ENCODE data around the gene PLP1. TPM values are rescaled to one million over a fixed set of nuclear protein-coding genes. Genes with fewer than 3 reads are reported as not detected.
"Not testable (repeated sequence)": the region's sequence is repeated elsewhere in the genome, so short reads cannot be mapped to it uniquely, and the experiment has no call there.

PLP1 gene
- total RNA-seq, 2 experiments from 2014 or later: not detected

- intact Hi-C loops (cut with micrococcal nuclease): no loop called here
- no peak overlapping the region for H3K4me3 Mint-ChIP-seq
- no peaks in the 10 kb centered on the region for H3K9me3 Mint-ChIP-seq
- no peak for TF ChIP-seq CTCF (IDR thresholded peaks at IDR 0.05)
- H3K27me3 Mint-ChIP-seq: no peaks in the 10 kb centered on the region
- POLR2A ChIA-PET: no interaction called here
- H3K36me3 Mint-ChIP-seq (ENCODE audit: low read depth): no peaks in the 10 kb centered on the region
- H3K27ac Mint-ChIP-seq: no peak overlapping the region
- CTCF ChIA-PET: no interaction called here
- DNase-seq: no peak
- H3K4me1 Mint-ChIP-seq (ENCODE audit: low read depth): no peaks in the 10 kb centered on the region
- no peak for ATAC-seq
Measured at GRCh38 chrX:103742339-103742738, 34.3 kb upstream of the PLP1 start.

DNA sequence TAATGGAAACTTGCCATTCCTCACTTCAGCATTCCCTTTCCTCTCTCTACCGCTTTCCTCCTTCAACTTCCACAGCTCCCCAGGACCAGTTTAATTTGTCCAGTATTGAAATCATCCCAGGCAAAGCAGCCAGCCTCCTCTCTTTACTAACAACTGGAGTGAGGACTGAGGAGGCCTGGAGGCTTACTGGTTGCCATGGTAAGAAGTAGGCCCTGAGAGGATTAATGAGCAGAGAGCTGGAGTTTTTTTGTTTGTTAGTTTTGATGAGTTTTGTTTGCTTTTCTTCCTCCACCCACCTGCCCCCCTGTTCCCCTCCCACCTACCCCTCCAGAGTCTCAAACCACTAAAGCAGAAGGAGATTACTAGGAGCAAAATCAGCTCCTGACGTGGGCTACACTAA, 29.5 kb upstream of the PLP1 start:
- no peak overlapping the region for H3K4me3 Mint-ChIP-seq
- ATAC-seq (no peak), DNase-seq (no peak)
- intact Hi-C loops (cut with micrococcal nuclease): no loop called here
- CTCF ChIA-PET: no interaction called here
- POLR2A ChIA-PET: no interaction called here
- no peaks in the 10 kb centered on the region for H3K9me3 Mint-ChIP-seq
- TF ChIP-seq CTCF (IDR thresholded peaks at IDR 0.05): no peak
- no peaks in the 10 kb centered on the region for H3K27me3 Mint-ChIP-seq
- no peaks in the 10 kb centered on the region for H3K4me1 Mint-ChIP-seq (ENCODE audit: low read depth)
- no peak overlapping the region for H3K27ac Mint-ChIP-seq
- H3K36me3 Mint-ChIP-seq (ENCODE audit: low read depth): no peaks in the 10 kb centered on the region

DNA sequence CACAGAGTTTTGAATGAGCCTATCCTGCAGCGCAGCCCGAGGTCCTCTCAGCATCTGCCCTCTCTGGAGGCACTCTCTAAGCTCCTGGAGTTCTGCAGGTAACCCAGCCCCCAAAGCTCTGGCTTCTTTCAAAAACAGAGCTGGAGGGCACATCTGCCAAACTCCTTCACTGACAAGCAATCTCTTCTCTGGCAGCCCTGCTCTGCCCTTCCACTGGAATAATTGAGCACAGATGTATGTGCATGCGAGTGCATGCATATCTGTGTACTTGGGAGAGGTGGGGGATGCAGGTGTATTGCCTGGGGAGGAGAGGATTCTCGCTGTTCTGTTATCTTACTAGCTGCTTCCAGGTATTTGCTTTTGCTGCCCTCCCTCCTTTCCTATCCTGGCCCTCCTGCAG, 22.2 kb upstream of the PLP1 start:
- no peak overlapping the region for H3K27ac Mint-ChIP-seq
- no peak for TF ChIP-seq CTCF (IDR thresholded peaks at IDR 0.05)
- no peaks in the 10 kb centered on the region for H3K36me3 Mint-ChIP-seq (ENCODE audit: low read depth)
- DNase-seq (no peak), ATAC-seq (no peak)
- peaks cover 4% of the 10 kb centered on the region for H3K9me3 Mint-ChIP-seq
- H3K4me1 Mint-ChIP-seq (ENCODE audit: low read depth): no peaks in the 10 kb centered on the region
- intact Hi-C loops (cut with micrococcal nuclease): no loop called here
- ChIA-PET POLR2A (no interaction called here), CTCF (no interaction called here)
- no peak overlapping the region for H3K4me3 Mint-ChIP-seq
- no peaks in the 10 kb centered on the region for H3K27me3 Mint-ChIP-seq

GRCh38 chrX:103756736-103757135, 19.9 kb upstream of the PLP1 start:
- no peak overlapping the region for H3K4me3 Mint-ChIP-seq

GRCh38 chrX:103758555-103758954, 18.1 kb upstream of the PLP1 start:
- POLR2A ChIA-PET: no interaction called here
- H3K27ac Mint-ChIP-seq: no peak overlapping the region
- no peaks in the 10 kb centered on the region for H3K36me3 Mint-ChIP-seq (ENCODE audit: low read depth)
- CTCF ChIA-PET: no interaction called here
- no peak for ATAC-seq
- no peaks in the 10 kb centered on the region for H3K4me1 Mint-ChIP-seq (ENCODE audit: low read depth)
- peaks cover 4% of the 10 kb centered on the region for H3K9me3 Mint-ChIP-seq
- H3K27me3 Mint-ChIP-seq: no peaks in the 10 kb centered on the region
- DNase-seq: no peak
- no peak overlapping the region for H3K4me3 Mint-ChIP-seq
- TF ChIP-seq CTCF (IDR thresholded peaks at IDR 0.05): no peak
- intact Hi-C loops (cut with micrococcal nuclease): no loop called here

More at GRCh38 chrX:103756736-103757135, 19.9 kb upstream of the PLP1 start:
- DNase-seq (no peak), ATAC-seq (no peak)
- H3K27me3 Mint-ChIP-seq: no peaks in the 10 kb centered on the region
- H3K9me3 Mint-ChIP-seq: peaks cover 4% of the 10 kb centered on the region
- intact Hi-C loops (cut with micrococcal nuclease): no loop called here
- POLR2A ChIA-PET: no interaction called here
- no peaks in the 10 kb centered on the region for H3K36me3 Mint-ChIP-seq (ENCODE audit: low read depth)
- TF ChIP-seq CTCF (IDR thresholded peaks at IDR 0.05): no peak
- CTCF ChIA-PET: no interaction called here
- no peak overlapping the region for H3K27ac Mint-ChIP-seq
- H3K4me1 Mint-ChIP-seq (ENCODE audit: low read depth): no peaks in the 10 kb centered on the region

DNA sequence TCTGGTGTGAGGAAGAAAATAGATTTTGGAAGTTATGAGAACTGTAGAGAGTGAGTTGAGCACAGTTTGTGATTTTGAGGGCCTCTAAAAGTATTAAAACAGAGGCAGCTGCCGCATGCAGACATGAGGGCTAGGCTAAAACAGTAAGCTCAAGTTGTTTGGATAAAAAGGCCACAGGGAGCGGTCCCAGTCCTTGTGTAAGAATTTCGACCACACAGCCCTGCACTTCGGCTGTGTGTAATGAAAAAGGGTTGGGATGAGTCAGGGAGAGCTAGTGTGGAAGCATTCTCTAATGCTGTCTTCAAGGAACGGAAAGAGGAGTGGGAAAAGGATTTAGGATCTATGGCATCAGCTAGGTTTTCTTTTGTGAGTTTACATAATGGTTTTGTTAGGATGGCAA, 13.1 kb upstream of the PLP1 start:
- H3K27ac Mint-ChIP-seq; H3K4me1 Mint-ChIP-seq (ENCODE audit: low read depth); CTCF ChIA-PET; H3K9me3 Mint-ChIP-seq; H3K4me3 Mint-ChIP-seq; DNase-seq; intact Hi-C loops (cut with micrococcal nuclease); H3K36me3 Mint-ChIP-seq (ENCODE audit: low read depth); POLR2A ChIA-PET; H3K27me3 Mint-ChIP-seq; ATAC-seq: not testable (repeated sequence)

GRCh38 chrX:103766813-103767555, 9.7 kb upstream of the PLP1 start:
- H3K4me1 Mint-ChIP-seq (ENCODE audit: low read depth); H3K4me3 Mint-ChIP-seq; H3K27ac Mint-ChIP-seq; H3K27me3 Mint-ChIP-seq; H3K36me3 Mint-ChIP-seq (ENCODE audit: low read depth); ATAC-seq; intact Hi-C loops (cut with micrococcal nuclease); POLR2A ChIA-PET; CTCF ChIA-PET; DNase-seq; H3K9me3 Mint-ChIP-seq: not testable (repeated sequence)

All from activated CD8-positive, alpha-beta T cell treated with anti-CD3 and anti-CD28 coated beads for 36 hours (primary cell).